ENCODE measurements around the gene JAM3.

The JAM3 gene

DNA sequence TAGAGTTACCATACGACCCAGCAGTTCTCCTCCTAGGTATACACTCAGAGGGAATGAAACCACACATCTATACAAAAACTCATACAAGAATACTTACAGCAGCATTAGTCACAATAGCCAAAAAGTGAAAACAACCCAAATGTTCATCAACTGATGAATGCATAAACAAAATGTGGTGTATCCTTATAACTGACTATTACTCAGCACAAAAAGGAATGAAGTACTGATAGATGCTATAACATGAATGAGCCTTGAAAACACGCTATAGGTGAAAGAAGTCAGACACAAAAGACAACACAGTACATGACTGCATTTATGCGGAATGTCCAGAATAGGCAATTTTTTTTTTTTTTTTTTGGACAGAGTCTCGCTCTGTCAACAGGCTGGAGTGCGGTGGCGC, 131.8 kb downstream of the JAM3 start:
- H3K36me3 ChIP-seq (ENCODE audit: low read depth): peaks cover 91% of the 10 kb centered on the region
- no peak overlapping the region for H3K27ac ChIP-seq (ENCODE audit: poor library complexity, severe bottlenecking)
- H3K9me3 ChIP-seq (ENCODE audit: severe bottlenecking): no peaks in the 10 kb centered on the region
- no peaks in the 10 kb centered on the region for H3K4me1 ChIP-seq (ENCODE audit: insufficient read depth, poor library complexity, severe bottlenecking)
- TF ChIP-seq, protein P1, sequence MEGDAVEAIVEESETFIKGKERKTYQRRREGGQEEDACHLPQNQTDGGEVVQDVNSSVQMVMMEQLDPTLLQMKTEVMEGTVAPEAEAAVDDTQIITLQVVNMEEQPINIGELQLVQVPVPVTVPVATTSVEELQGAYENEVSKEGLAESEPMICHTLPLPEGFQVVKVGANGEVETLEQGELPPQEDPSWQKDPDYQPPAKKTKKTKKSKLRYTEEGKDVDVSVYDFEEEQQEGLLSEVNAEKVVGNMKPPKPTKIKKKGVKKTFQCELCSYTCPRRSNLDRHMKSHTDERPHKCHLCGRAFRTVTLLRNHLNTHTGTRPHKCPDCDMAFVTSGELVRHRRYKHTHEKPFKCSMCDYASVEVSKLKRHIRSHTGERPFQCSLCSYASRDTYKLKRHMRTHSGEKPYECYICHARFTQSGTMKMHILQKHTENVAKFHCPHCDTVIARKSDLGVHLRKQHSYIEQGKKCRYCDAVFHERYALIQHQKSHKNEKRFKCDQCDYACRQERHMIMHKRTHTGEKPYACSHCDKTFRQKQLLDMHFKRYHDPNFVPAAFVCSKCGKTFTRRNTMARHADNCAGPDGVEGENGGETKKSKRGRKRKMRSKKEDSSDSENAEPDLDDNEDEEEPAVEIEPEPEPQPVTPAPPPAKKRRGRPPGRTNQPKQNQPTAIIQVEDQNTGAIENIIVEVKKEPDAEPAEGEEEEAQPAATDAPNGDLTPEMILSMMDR (IDR thresholded peaks at IDR 0.05; ENCODE audit: poor library complexity, severe bottlenecking): no peak
- H3K27me3 ChIP-seq (ENCODE audit: insufficient read depth, poor library complexity, severe bottlenecking): no peaks in the 10 kb centered on the region
- DNase-seq (ENCODE audit: low spot score) (no peak), ATAC-seq (ENCODE audit: low read depth) (no peak)
- H3K4me3 ChIP-seq (ENCODE audit: severe bottlenecking): no peak overlapping the region
